GM12864 (cell line): ENCODE data around the gene NME8.

Source experiments
- DNase-seq: peaks from one replicate; pipeline ENCODE4 v3.0.0-alpha.2; 2011; ENCODE audit warnings: low read depth
- H3K4me3 ChIP-seq: 2 replicates; pipeline ENCODE4 v1.5.1; 2011; ENCODE audit warnings: mild to moderate bottlenecking, low read depth, low read length, control low read depth
- TF ChIP-seq, protein P1 (sequence below): IDR thresholded peaks from 2 replicates; pipeline ENCODE4 v1.5.1; 2011; ENCODE audit warnings: low read depth, mild to moderate bottlenecking, moderate library complexity, low read length, control low read depth, inconsistent platforms; ENCODE audit errors: missing control alignments

The NME8 gene

DNA sequence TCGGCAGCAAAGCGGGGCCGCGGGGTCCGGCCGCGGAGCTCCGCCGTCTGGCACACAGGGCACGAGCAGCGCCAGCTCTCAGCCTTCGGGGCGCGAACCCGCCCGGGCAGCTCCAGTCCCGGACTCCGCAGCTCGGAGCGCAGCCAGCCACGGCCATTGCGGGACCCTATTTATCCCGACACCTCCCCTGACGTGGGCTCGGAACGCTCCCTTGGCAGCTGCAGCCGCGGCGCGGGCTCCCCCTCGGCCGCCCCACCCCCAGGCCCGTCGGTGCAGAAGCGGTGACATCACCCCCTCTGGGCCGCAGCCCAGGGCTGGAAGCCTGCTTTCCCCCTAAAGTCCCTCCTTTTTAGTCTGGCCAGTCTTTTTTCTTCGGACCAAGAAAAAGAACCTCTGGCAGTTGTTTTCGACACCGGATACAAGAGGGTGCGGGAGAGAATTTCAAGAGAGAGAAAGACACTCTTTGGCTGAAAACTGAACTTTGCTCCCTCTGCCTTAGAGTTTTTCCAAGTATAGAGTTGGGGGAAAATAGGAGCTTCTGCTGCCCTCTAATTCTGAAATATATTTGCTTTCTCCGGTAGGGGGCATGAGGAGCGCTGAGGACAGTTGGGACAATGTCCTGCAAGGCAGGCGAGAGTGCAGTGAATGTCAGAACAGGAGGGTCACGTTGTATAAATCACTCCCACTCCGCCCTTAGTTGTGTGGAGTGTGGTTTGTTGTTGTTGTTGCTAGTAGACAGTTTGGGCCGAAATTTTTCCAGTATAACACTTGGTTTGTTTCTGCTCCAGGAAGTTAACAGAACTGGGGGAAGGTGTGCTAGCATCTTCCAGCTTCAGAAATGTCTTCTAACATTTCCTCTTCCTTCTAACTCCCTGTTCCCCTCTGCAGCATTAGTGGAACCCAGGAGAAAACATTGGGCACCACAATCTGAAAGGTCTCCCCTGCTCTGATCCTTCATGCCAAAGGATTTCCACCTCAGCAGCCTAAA lies 68.6 kb downstream of the NME8 start, which contains the start of gene SFRP4:
TSS of gene SFRP4 (minus strand) at position 145 of the 988 bp plus-strand sequence. CDS start 280 bp downstream, outside the sequence.
- TF ChIP-seq, protein P1, sequence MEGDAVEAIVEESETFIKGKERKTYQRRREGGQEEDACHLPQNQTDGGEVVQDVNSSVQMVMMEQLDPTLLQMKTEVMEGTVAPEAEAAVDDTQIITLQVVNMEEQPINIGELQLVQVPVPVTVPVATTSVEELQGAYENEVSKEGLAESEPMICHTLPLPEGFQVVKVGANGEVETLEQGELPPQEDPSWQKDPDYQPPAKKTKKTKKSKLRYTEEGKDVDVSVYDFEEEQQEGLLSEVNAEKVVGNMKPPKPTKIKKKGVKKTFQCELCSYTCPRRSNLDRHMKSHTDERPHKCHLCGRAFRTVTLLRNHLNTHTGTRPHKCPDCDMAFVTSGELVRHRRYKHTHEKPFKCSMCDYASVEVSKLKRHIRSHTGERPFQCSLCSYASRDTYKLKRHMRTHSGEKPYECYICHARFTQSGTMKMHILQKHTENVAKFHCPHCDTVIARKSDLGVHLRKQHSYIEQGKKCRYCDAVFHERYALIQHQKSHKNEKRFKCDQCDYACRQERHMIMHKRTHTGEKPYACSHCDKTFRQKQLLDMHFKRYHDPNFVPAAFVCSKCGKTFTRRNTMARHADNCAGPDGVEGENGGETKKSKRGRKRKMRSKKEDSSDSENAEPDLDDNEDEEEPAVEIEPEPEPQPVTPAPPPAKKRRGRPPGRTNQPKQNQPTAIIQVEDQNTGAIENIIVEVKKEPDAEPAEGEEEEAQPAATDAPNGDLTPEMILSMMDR = peak; percentile 72
- H3K4me3 ChIP-seq = peak within 1 kb of the TSS; percentile 24; the same call in 1 of the 2 replicates
- DNase-seq = no peak

DNA sequence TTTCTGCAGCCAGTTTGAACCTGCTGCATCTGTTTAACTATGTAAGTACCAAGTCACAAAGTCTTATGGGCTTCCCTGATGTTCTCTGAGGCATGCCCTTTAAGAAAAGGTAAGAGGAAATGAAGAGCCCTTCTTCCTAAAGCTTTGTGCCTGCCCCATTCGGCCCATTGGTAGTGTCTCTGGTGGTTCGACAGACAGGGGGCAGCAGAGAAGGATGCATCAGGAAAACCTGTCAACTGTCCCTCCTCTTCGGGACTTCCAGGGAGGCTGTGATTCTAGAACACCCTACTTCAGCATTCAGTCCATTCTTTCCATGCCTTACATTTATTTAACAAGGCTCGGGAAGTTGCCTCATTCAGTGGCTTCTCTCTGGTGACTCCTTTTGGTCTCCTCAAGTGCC lies 70.1 kb downstream of the NME8 start:
- TF ChIP-seq, protein P1 = peak; percentile 21
- H3K4me3 ChIP-seq = no peak overlapping the region
- no peak for DNase-seq

DNA sequence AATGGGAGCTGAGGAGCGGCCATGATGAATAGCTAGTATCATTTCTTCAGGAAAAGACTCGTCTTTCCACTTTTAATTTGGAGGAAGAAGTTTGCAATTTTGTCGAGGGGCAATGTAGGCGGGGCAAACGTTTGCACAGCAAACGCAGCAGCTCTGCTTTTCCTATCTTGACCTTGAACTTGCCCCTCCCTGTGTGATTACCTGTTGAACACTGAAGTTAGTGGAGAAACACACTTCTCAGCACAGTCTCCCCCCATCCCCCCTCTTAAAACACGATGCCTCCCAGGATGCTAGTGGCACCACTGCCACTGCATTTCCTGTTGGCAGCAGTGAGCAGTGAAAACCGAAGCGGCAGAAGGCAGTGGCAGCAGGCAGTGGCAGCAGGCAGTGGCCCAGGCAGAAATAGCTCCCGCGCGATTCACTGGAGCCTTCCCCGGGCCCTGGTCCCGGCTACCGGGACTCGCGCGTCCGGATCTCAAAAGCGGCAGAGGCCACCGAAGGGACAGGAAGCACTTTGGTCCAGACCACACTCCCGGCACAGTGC lies 72.0 kb downstream of the NME8 start, which contains the start of gene EPDR1:
TSS of gene EPDR1 (plus strand) at position 336 of the 544 bp plus-strand sequence. CDS start 300 bp downstream, outside the sequence.
- DNase-seq = no peak
- TF ChIP-seq, protein P1 = peak; percentile 27
- H3K4me3 ChIP-seq = peak within 1 kb of the TSS; percentile 65

DNA sequence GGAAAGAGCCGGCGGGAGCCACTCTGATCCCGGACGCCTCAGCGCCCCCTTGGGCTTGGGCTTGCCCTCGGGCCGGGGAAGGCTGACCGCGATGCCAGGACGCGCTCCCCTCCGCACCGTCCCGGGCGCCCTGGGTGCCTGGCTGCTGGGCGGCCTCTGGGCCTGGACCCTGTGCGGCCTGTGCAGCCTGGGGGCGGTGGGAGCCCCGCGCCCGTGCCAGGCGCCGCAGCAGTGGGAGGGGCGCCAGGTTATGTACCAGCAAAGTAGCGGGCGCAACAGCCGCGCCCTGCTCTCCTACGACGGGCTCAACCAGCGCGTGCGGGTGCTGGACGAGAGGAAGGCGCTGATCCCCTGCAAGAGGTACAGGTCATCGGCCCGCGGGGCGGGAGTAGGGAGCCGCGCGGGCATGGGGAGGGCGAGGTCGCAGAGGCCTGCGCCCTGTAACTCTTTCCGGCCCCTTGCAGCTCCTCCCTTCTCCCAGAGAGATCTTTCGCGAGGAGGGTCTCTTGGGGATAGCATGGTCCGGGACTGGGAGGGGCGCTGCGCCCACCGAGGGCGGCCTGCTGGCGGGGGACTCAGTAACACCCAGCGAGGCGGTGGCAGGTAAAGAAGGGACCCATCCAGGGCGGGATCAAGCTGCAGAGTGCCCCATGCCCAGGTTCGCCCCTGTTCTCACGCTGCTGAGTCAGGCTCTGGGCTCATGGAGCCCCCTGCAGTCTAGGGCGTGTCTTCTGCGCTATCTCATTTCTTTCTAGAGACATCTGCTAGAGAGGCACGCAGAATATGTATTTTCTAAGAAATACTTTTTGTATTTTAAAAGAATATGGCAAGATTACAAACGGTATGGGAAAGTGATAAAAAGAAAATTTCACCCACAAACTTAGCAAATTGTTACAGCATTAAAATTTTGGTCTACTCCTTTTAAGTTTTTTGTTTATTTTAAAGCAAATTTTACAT lies 72.7 kb downstream of the NME8 start:
- TF ChIP-seq, protein P1 = peak; percentile 11
- peak overlapping the region; percentile 65 for H3K4me3 ChIP-seq
- DNase-seq = no peak

DNA sequence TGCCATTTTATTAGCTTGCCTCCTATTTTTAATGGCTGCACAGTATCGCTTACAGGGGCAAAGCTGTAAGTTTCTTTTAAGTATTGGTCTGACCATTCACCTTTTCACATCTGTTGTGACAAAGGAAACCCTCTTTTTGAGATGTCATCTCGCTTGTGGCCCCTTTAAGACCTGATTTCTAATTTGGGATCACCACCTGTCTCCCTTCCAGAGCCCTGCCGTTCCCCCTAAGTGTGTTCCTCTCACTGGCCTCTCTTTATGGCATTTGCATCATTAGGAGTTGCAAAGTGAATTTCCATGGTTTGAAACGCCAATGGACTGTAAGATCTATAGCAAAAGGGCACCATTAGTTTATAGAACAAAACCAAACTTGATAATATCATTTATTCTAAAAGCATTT lies 73.5 kb downstream of the NME8 start:
- H3K4me3 ChIP-seq = no peak overlapping the region; the same call in 1 of the 2 replicates
- TF ChIP-seq, protein P1 = no peak
- no peak for DNase-seq

DNA sequence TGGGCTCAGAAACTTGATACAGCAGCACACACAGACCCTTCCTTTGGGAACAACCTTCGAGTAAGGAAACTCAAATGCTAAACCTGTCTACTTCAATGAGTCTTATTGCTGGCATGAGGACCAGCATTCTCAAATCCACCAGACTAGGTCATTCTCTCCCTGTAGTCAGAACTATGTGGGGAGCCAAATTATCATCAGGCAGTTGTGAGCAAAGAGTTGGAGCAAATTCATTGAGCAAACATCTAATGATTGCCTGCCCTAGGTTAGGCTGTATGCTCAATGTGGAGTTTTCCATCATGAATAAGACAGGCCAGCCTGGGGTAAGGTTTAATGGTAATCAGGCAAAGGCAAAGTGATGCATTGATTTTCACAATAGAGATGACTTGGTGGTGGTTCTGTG lies 75.6 kb downstream of the NME8 start:
- no peak for DNase-seq
- TF ChIP-seq, protein P1 = no peak
- H3K4me3 ChIP-seq = no peak overlapping the region
